Esophagus squamous epithelium (tissue), 5 donors: Measurements from ENCODE around the gene NID1. TPM values are rescaled to one million over a fixed set of nuclear protein-coding genes. Genes with fewer than 3 reads are reported as not detected.

Experiments used
- DNase-seq: peaks from one replicate; lab custom pipeline; 2025; lab: John Stamatoyannopoulos, UW
- H3K27ac ChIP-seq, 4 donors: fragments of 200-600 bp; sonication (generic); one replicate each; pipeline ENCODE4 v1.5.1; 2016 to 2019; ENCODE audit warnings: mild to moderate bottlenecking in 1 of 4
- H3K27me3 ChIP-seq, 4 donors: fragments of 200-600 bp; sonication (generic); 1 replicate in 3 of 4; 2 replicates in 1 of 4; pipeline versions ENCODE4 v1.5.1 to v1.6.0; 2017 to 2021; ENCODE audit warnings: antibody characterized with exemption in 1 of 4
- H3K36me3 ChIP-seq, 3 donors: fragments of 200-600 bp; sonication (generic); one replicate each; pipeline ENCODE4 v1.5.1; 2016 to 2019
- H3K4me1 ChIP-seq, 3 donors: fragments of 200-600 bp; sonication (generic); one replicate each; pipeline ENCODE4 v1.5.1; 2017 to 2019
- H3K4me3 ChIP-seq, 4 donors: fragments of 200-600 bp; sonication (generic); 1 replicate in 3 of 4; 2 replicates in 1 of 4; pipeline ENCODE4 v1.5.1; 2016 to 2019; ENCODE audit warnings: mild to moderate bottlenecking in 2 of 4, moderate library complexity in 1 of 4
- H3K9me3 ChIP-seq, 3 donors: fragments of 200-600 bp; sonication (generic); one replicate each; pipeline ENCODE4 v1.5.1; 2016 to 2019
- POLR2A ChIP-seq, 4 donors: fragments of 450-650 bp; IDR thresholded peaks; one replicate each; pipeline ENCODE4 v1.6.1; 2017; ENCODE audit warnings: antibody characterized with exemption in 4 of 4, mild to moderate bottlenecking in 4 of 4, moderate library complexity in 3 of 4
- WGBS, 2 donors: methylation state at CpG; one replicate each; pipeline ENCODE4 v1.1.5; 2018; 5-methylcytosine and 5-hydroxymethylcytosine counted together
- intact Hi-C: fragments of 100-400 bp; cut with DNase I; formaldehyde crosslinking; loops from one replicate; pipeline ENCODE4 v1.15.0; 2022
- total RNA-seq, 4 donors: library from RNA; depleted of rRNA; stranded (reverse); fragments of >200 nt; gene quantifications; one replicate each; pipeline ENCODE4 v1.1.0, GENCODE V29; 2016
- TF ChIP-seq, protein P1 (sequence below), 6 experiments: fragments of 450-650 bp in 4 of 6; fragments of 200-600 bp in 2 of 6; sonication (generic) in 2 of 6; IDR thresholded peaks; one replicate each; pipeline ENCODE4 v1.5.1; 2016 to 2019; ENCODE audit warnings: antibody characterized with exemption in 6 of 6, mild to moderate bottlenecking in 4 of 6, moderate library complexity in 4 of 6
- donor health status: DM: yes; HTN: yes; CAD: no.

NID1 gene
- total RNA-seq, 4 donors from 2014 or later: 3.6 to 120 (median 28.5) TPM

GRCh38 chr1:235984041-235984825, 80.7 kb downstream of the NID1 start:
- H3K4me3 ChIP-seq: no peak overlapping the region
- peaks cover 0 to 30% (median 4%) of the 10 kb centered on the region in 3 donors for H3K4me1 ChIP-seq
- no peak for DNase-seq
- H3K36me3 ChIP-seq: peaks cover 0 to 45% (median 4%) of the 10 kb centered on the region in 3 donors
- 49 to 54% methylated on average over 6 of the region's 6 CpGs for WGBS, 2 donors
- H3K27ac ChIP-seq: peak overlapping the region; percentile 33 to 77 (median 58)
- intact Hi-C loops: no loop called here
- TF ChIP-seq POLR2A (IDR thresholded peaks at IDR 0.05): no peak
- TF ChIP-seq, protein P1, sequence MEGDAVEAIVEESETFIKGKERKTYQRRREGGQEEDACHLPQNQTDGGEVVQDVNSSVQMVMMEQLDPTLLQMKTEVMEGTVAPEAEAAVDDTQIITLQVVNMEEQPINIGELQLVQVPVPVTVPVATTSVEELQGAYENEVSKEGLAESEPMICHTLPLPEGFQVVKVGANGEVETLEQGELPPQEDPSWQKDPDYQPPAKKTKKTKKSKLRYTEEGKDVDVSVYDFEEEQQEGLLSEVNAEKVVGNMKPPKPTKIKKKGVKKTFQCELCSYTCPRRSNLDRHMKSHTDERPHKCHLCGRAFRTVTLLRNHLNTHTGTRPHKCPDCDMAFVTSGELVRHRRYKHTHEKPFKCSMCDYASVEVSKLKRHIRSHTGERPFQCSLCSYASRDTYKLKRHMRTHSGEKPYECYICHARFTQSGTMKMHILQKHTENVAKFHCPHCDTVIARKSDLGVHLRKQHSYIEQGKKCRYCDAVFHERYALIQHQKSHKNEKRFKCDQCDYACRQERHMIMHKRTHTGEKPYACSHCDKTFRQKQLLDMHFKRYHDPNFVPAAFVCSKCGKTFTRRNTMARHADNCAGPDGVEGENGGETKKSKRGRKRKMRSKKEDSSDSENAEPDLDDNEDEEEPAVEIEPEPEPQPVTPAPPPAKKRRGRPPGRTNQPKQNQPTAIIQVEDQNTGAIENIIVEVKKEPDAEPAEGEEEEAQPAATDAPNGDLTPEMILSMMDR (IDR thresholded peaks at IDR 0.05): no peak
- no peaks in the 10 kb centered on the region for H3K27me3 ChIP-seq
- H3K9me3 ChIP-seq: no peaks in the 10 kb centered on the region

DNA sequence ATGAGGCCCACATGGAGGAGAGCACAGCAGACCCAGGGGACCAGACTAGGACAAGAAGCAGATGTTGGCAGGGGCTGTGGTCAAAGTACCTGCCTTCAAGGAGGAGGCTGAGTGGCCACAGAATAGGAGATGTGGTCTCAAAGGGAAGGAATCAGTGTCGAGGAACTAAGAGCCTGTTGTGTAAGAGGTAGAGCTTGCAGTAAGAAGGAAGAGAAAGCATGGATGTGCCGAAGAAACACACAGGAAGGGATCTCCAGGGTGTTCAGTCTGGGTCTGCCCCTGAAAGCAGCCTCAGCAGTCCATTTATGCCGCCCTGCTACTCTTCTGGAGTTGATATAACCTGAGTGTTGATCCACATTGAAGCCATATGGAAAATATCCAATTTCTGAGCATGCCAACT, 83.9 kb downstream of the NID1 start:
- H3K9me3 ChIP-seq: peaks cover 0 to 4% (median 0%) of the 10 kb centered on the region in 3 donors
- no peak for DNase-seq
- peaks cover 0 to 30% (median 4%) of the 10 kb centered on the region in 3 donors for H3K4me1 ChIP-seq
- WGBS, 2 donors: 59 to 73% methylated on average over 3 of the region's 3 CpGs
- no peak overlapping the region for H3K4me3 ChIP-seq
- intact Hi-C loops: no loop called here
- no peak overlapping the region for H3K27ac ChIP-seq
- no peak for TF ChIP-seq POLR2A (IDR thresholded peaks at IDR 0.05)
- TF ChIP-seq, protein P1 (IDR thresholded peaks at IDR 0.05): no peak
- no peaks in the 10 kb centered on the region for H3K27me3 ChIP-seq
- peaks cover 0 to 65% (median 4%) of the 10 kb centered on the region in 3 donors for H3K36me3 ChIP-seq

DNA sequence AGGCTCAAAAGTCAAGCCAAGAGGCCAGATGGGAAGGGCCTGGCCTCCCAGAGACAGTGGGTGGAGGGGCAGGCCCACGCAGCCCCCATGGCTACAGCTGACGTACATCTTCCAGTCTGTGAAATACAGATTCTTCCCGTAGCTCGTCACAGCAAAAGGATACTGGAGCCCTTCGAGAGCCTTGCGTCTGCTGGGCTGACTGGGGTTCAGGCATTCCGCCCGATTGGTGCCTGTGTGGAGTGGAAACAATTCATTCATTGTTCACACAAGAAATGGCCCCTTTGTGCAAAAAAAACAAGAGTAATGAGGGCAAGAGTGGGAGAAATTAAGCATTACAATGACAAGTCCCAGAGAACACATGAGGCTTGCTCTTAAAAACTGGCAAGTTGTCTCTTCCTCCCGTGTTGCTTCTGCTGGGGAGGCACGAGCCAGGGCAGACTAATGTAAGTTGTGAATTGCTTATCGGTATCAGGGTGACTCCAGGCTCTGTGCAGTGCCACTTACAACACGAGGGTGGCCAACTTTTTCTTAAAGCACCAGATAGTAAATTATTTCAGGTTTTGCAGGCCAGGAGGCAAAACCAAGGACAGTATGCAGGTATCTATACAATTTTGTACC, 85.1 kb downstream of the NID1 start:
- DNase-seq: no peak
- H3K4me3 ChIP-seq: no peak overlapping the region

GRCh38 chr1:235979176-235979575, 85.7 kb downstream of the NID1 start:
- Histone ChIP-seq H3K36me3 (peaks cover 0 to 70% (median 4%) of the 10 kb centered on the region in 3 donors), H3K9me3 (peaks cover 0 to 4% (median 0%) of the 10 kb centered on the region in 3 donors), H3K4me1 (peaks cover 0 to 15% (median 4%) of the 10 kb centered on the region in 3 donors), H3K4me3 (no peak overlapping the region), H3K27ac (peak overlapping the region in 1 of 4 donors; percentile 12), H3K27me3 (no peaks in the 10 kb centered on the region)
- TF ChIP-seq POLR2A (IDR thresholded peaks at IDR 0.05): no peak
- TF ChIP-seq, protein P1 (IDR thresholded peaks at IDR 0.05): no peak
- intact Hi-C loops: no loop called here
- DNase-seq: no peak
- 74 to 80% methylated on average over 1 to 4 of the region's 4 CpGs for WGBS, 2 donors

More for the DNA sequence above, 85.1 kb downstream of the NID1 start:
- intact Hi-C loops: no loop called here
- Histone ChIP-seq H3K4me1 (peaks cover 0 to 22% (median 4%) of the 10 kb centered on the region in 3 donors), H3K36me3 (peaks cover 0 to 70% (median 4%) of the 10 kb centered on the region in 3 donors), H3K9me3 (peaks cover 0 to 4% (median 0%) of the 10 kb centered on the region in 3 donors), H3K27ac (peak overlapping the region in 1 of 4 donors; percentile 27), H3K27me3 (no peaks in the 10 kb centered on the region)
- 85 to 89% methylated on average over 11 to 12 of the region's 12 CpGs for WGBS, 2 donors
- TF ChIP-seq, protein P1 (IDR thresholded peaks at IDR 0.05): no peak
- no peak for TF ChIP-seq POLR2A (IDR thresholded peaks at IDR 0.05)

GRCh38 chr1:235976490-235976889, 88.4 kb downstream of the NID1 start:
- 71 to 79% methylated on average over 5 of the region's 5 CpGs for WGBS, 2 donors
- Histone ChIP-seq H3K27ac (peak overlapping the region in 1 of 4 donors; percentile 10), H3K36me3 (peaks cover 0 to 59% (median 4%) of the 10 kb centered on the region in 3 donors), H3K4me3 (no peak overlapping the region), H3K4me1 (peaks cover 4 to 13% (median 8%) of the 10 kb centered on the region in 3 donors), H3K27me3 (no peaks in the 10 kb centered on the region), H3K9me3 (peaks cover 0 to 4% (median 0%) of the 10 kb centered on the region in 3 donors)
- no peak for TF ChIP-seq POLR2A (IDR thresholded peaks at IDR 0.05)
- TF ChIP-seq, protein P1 (IDR thresholded peaks at IDR 0.05): no peak
- intact Hi-C loops: no loop called here
- no peak for DNase-seq
